ENCODE results near the gene SVOPL.

Gene SVOPL

DNA sequence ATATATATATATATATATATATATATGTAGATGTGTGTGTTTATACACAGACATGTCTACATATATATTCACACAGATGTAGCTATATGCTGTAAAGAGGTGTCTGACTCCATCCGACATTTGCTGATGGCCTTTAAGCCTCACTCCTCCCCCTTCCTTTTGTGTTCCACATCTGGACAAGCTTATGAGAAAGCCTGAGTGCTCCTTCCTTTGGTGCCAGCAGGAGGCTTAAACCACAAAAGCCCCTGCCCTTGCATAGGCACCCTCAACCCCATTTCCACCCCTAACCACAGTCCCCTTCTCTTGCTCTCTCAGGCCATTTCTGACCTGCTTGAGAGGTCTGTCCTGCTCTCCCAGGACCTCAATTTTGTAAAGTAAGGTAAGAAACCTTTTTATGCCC, 98.7 kb downstream of the SVOPL start:
- no peak for DNase-seq

DNA sequence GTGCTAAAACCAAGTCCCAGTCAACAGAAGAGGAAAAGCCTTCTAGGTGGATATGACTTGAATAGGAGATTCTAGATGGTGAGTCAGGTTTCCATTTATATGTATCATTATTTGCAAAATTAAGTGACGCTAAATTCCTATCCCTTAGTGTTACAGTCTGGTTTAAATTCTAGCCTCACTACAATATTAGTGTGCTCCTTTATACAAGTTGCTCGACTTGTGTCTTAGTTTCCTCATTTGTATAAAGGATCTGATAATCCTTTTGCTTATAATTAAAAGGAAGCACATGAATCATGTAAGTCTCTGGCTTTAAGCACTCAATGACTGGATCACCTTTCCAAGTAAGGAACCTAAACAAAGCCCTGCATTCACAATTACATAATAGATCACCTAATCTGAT, 105.7 kb downstream of the SVOPL start:
- no peak for DNase-seq

DNA sequence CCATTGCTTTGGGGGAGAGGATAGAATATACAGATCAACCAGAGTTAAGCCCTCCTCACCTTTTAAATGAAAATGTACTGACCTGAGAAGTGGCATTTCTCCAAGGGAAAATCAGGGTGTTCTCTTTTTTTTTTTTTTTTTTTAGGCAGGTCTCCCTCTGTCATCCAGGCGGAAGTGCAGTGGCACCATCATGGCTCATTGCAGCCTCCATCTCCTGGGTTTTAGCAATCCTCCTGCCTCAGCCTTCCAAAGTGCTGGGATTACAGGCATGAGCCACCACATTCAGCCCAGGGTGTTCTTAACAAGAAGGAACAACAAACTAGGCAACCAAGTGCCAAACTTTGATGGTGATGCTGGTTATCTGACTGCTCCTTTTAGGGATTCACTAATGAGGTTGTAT, 111.0 kb downstream of the SVOPL start:
- DNase-seq, result no peak

DNA sequence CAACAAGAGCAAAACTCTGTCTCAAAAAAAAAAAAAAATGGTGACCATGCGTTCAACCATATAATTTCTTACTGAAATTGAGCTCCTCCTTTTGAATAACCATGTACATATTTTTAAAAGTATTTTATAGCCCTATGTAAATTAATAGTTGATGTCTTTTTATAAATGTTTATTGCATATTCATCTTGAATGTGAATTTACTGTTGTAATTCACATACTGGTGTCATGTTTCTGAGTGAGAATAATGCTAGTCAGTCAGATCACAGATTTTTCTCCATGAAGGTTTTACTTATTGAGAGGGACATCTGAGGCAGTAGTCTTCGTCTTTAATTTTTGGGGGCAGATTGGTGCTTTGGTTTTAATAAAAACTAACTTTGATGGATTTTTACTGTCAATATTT, 112.2 kb downstream of the SVOPL start:
- no peak for DNase-seq

DNA sequence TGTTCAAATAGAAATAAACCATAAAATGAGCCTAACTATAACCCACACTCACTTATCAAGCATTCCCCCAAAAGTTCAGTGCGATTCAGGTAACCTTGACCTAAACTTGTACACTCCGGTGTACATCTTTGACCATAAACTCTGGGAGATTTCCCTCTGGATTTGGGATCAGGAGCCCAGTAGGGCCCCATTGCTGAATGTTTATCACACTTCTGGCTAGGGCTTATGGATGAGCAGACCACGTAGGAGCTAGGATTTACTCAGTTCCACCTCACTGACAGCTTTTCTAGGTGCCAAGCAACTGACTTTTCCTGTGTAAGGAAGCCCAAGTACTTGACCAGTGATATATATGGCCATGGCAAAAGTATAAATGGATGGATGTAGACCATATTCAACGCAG, 113.7 kb downstream of the SVOPL start:
- no peak for DNase-seq

DNA sequence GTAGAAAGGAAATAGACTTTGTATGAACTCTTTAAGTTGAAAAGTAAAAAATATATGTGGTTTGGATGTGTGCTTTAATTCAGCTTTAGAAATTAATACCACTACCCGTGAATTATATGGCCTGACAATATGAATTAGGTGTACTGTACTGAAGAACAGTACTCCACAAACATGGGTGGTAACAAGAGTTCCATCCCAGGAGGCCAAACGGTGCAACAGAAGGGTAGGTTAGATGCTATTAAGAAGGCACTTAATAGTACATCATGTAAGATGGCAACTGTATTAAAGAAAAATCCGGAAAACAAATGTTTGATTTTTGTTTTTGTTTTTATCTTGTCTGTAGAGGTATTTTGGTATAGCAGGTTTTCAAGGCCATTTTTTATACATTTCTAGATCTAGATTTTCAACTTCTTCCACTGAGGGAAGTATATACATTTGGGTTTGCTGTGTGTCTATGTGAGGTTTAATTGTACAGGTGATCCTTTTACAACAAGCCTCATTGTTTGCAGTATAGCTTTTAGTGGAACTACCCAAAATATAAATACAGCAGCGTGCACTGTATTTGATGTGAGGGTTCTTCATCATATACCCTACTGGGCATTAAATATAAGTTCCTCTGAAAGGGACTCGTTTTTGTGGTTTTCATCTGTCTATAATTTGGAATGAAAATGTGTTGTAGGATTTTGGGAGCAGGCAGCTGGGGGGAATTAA, 115.7 kb downstream of the SVOPL start:
- no peak for DNase-seq

DNA sequence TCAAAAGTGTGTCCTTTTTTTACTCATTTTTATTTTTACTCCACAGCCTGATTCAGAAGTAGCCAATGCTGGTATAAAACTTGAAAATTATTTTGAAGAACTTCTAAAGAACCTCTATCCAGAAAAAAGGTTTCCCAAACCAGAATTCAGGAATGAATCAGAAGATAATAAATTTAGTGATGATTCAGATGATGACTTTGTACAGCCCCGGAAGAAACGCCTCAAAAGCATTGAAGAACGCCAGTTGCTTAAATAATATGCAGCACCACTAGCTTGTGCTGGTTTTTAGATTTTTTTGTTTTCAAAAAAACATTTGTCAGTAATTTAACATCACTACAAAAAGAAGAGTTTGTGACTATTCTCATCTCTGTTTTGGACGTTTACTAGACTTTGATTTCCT, 116.5 kb downstream of the SVOPL start:
- DNase-seq, result no peak

DNA sequence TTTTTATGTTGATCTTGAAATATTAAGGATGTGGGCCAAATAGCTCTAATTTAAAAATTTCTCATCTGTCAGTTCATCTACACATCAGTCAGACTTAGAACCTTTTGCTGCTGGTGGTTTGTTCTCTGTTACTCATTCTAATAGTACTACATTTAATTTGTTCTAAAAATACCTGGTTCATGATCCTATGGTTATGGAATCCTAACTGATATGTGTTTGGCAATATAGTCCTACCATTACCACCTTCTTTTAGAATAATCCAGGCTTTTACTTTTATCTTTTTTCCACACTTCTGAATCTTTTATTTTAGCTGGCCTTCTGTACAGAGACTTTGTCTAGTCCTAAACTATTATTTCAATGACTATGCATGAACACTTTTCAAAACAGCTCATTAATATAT, 116.9 kb downstream of the SVOPL start:
- no peak for DNase-seq

DNA sequence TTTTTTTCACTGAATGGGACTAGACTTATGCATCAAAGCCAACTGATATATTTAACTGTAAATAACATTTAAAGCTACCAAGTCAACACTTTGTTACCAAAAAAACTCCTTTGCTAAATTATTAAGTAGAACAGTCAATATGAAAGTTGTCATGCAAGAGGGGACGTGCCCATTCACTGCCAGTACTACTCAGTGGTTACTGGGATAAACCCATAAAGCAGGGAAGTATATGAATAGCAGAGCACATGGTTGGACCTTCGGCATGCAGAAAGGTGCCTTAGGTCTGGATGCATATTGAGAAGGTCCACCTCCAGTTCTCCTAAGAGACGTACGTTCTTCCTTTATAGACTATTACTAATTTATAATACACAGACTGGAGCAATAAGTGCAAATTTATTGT, 120.1 kb downstream of the SVOPL start:
- no peak for DNase-seq

DNA sequence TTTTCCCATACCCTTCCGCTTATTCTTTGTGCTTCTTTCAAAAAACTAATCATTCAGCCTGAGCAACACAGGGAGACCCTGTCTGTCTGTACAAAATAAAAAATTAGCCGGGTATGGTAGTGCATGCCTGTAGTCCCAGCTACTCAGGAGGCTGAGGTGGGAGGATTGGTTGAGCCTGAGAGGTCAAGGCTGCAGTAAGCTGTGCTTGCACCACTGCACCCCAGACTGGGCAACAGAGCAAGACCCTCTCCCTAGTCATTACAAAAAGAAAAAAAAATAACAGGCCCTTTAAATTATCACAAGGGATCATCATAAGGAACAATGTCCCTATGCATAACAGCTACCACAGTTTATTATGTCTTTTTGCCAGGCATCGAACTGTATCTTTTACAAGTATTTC, 121.5 kb downstream of the SVOPL start:
- DNase-seq, result no peak

DNA sequence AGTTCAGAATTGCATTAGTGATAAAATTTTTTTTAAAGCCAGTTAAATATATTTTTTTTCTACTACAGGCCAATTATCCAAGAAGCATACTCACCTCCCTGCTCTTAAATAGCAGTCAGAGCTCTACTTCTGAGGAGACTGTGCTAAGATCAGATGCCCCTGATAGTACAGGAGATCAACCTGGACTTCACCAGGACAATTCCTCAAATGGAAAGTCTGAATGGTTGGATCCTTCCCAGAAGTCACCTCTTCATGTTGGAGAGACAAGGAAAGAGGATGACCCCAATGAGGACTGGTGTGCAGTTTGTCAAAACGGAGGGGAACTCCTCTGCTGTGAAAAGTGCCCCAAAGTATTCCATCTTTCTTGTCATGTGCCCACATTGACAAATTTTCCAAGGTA, 122.0 kb downstream of the SVOPL start:
- no peak for DNase-seq

DNA sequence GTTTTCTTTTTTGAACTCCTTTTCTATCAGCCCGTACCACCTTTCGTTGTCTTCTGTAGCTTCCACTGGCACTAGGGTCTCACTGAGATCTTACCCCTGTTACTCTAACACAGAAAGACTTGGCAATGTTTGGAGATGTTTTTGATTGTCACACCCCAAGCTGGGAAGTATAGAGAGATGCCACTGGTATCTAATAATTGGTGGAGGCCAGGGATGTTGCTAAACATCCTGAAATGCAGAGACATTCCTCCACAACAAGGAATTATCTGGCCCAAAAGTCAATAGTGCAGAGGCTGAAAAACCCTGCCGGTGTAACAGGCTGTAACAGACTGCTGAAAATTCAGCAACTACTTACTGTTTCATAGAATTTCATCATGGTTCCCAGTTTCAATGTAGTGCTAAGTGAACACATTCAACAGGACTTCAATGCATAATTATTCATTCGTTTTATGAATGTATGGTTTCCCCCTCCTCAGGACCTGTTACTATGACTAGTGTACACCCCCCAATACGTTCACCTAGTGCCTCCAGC, 125.2 kb downstream of the SVOPL start:
- no peak for DNase-seq

DNA sequence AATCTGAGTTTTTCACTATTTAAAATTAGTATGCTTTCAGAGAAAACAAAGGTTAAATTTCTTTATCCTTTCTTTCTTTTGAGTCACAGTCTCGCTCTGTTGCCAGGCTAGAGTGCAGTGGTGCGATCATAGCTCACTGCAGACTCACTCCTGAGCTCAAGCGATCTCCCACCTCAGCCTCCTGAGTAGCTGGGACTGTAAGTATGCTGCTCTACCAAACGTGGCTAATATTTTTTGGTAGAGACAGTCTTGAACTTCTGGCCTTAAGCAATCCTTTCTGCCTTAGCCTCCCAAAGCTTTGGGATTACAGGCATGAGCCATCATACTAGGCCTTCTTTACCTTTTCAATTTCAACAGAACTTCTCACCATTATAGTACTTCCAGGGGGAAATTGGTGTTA, 127.4 kb downstream of the SVOPL start:
- DNase-seq, result no peak

DNA sequence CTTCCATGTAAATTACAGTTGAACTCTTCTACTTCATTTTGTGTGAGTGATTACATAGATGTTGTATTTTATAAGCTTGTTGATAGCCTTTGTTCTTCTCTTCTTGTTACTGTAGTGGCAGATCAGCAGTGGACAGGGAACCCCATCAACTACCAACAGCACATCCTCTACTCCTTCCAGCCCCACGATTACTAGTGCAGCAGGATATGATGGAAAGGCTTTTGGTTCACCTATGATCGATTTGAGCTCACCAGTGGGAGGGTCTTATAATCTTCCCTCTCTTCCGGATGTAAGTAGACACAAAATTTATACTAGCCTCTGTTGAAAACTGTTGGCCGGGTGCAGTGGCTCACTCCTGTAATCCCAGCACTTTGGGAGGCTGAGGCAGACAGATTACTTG, 130.4 kb downstream of the SVOPL start:
- no peak for DNase-seq

DNA sequence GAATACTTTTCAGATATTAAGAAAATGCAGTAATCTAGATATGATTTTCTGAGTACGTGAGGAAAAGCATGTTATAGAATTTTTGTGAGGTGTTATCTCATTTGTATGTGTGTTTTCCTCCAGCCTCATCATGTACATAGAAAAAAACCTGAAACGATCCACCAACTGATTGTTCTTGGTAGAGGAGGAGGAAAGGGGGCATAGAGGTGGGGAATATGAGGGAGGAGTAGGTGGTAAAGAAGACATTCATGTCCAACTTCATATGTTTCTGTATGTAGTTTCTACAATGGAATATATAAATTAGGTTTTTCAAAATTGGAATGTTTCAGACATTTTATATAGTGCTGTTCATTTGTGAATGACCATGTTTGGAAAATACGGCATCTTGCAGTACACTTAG, 131.7 kb downstream of the SVOPL start:
- no peak for DNase-seq

DNA sequence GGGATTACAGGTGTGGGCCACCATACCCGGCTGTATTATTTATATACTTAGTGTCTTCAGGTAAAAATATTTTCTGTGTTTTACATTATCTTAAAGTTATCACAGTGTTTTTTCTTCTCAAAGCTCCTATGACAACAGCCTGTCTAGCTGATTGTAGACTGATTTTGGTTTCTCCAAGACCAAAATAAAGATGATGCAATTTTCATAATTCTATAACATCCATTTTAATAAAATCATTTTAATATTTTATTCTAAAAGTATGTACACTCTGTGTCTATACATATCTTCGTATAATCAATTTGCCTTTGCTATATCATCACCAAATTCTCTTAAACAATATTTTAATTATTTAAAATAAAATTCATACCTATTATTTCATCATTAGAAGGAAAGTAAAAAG, 132.5 kb downstream of the SVOPL start:
- no peak for DNase-seq

DNA sequence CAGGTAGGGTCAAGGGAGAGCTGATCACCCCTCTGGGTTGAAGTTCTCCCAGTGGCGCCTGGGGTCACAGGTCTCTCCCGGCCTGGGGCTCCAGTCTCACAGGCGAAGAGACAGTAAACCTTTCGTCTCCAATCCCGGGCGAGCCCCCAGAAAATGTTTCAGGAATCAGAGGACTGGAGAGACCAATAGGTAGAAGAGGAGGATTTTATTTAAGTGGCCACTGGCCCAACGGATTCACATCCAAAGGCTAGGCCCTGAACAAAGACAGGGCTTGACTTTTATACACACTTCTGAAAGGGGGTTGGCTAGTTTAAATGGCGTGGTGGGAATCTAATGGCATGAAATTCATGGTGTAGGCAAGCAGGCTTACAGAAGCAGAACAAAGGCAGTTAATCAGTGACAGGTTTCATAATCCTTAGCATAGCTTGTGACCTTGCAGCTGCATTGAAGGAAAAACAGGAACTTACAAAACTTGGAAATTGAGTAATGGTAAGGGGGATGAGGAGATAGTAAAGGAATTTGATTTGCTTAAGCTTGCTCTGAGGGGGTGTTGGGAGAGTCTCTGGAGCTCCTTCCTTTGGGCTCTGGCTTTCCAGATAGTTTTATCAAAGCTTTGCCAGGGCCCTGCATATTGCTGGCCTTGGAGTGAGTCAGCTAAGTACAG, 135.6 kb downstream of the SVOPL start:
- no peak for DNase-seq

DNA sequence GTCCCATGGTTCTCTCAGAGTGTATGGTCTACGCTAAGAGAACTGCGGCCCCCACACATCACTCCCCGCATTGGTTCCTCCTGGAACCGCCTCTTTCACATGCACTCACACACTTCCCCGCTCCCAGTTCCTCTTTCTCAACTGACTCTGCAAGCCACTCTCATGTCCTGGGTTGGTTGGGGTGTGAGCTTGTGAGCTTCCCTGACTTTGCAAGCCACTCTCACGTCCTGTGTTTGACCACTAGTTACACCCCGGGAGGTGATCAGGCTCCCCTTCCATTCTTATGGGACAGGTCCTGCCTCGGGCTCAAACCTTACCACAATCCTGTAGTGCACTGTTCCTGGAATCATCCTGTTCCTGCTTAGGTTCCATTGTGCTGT, 136.1 kb downstream of the SVOPL start:
- no peak for DNase-seq

DNA sequence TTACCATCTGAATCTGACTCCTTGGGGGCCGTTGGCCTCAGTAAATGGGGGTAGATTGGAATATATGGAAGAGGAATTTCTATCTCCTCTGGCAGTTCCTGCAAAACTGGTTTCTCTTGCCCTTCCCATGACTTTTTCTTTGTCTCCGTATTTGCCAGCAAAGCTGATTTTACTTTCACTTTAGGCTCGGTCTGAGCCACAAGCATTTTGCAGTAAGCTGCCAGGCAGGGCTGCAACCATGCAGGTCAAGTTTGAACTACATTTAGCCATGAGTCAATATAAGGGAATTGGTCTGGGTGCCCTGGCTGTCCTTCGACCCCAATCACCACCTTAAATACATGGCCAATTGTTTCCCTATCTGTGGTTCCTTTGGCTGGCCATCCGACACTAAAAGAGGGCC, 136.8 kb downstream of the SVOPL start:
- peak; percentile 68 for DNase-seq

DNA sequence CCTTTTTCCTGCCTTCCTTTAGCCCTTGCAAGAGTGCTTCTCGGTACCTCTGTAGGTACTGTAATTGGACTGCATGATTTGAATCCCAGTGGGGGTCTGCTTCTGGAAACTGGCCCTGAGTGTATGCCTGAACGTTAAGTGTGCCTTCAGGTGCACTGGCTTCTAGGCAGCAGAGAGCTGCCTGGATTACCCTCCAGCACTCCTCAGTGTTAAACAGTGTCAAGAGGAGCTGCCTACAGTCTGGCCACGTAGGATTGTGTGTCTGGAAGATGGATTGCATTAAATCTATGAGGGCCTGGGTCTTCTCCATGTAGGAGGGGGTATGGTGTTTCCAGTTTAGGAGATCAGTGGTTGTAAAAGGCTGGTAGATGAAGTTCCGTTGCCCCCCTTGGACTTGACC, 137.4 kb downstream of the SVOPL start:
- DNase-seq, result peak; percentile 98

DNA sequence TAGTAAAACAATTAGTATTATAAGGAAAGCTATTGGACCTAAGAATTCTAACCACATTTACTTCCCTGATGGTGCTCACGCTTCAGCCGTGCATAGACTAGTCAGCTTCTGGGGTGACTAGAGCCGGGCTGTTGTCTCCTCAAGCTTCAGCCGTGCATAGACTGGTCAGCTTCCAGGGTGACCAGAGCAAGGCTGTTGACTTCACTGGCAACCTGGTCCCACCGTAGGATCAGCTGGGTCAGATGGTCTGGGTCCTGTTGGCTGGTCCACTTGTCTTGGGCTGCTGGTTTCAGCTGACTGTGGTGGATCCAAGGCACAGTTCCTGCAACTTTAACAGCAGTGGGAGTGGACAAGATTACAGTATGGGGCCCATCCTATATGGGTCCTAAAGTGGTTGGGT, 141.7 kb downstream of the SVOPL start:
- DNase-seq, result no peak

DNA sequence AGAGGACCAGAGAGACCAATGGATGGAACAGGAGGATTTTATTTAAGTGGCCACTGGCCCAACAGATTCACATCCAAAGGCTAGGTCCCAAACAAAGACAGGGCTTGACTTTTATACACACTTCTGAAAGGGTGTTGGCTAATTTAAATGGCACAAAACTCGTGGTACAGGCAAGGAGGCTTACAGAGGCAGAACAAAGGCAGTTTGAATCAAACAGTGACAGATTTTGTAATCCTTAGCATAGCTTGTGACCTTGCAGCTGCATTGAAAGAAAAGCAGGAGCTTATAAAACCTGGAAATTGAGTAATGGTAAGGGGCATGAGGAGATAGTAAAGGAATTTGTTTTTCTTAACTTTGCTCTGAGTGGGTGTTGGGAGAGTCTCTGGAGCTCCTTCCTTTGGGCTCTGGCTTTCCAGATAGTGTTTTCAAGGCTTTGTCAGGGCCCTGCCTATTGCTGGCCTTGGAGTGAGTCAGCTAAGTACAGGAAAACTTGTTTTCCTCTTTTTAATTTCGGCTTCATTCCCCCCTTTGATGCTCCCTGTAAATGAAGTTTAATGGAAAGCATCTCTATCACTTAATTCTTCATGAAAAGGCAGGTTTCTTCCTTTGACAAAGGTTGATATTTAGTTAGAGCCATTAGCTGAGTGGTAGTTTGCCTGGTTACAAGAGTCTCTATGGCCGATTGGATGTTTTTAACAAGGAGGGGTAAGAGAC, 144.2 kb downstream of the SVOPL start:
- DNase-seq, result no peak

DNA sequence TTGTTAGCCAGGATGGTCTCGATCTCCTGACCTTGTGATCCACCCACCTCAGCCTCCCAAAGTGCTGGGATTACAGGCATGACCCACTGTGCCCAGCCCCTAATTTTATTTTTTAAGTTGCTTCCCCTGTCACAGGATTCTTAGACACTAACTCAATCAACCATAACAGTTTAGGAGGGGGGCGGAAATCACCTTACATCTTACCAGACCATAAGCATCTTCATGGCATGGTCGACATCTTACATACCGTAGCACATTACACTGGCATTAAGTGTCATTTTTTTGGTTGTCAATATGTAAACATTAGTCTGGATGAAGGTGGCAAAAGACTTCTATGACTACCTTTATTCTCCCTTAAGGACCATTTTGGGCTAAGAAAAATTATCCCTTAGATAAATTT, 145.5 kb downstream of the SVOPL start:
- no peak for DNase-seq

DNA sequence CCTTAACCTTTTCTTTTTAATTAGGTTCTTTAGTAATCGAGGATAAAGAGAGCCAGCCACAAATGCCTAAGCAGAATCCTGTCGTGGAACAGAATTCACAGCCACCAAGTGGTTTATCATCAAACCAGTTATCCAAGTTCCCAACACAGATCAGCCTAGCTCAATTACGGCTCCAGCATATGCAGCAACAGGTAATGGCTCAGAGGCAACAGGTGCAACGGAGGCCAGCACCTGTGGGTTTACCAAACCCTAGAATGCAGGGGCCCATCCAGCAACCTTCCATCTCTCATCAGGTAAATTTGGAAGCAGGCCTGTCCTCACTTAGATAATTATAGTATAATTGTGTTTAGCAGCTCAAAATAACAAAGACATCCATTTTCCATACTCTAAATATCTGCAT, 146.5 kb downstream of the SVOPL start:
- DNase-seq, result no peak

Measured in DMS79 (cell line).